ENCODE data around the gene PPT2. TPM values are rescaled to one million over a fixed set of nuclear protein-coding genes. Genes with fewer than 3 reads are reported as not detected.

PPT2 gene
- total and polyA plus RNA-seq, 8 donors, result 8.9 to 32.5 (median 27.6) TPM

GRCh38 chr6:32194825-32195651 lies 41.1 kb downstream of the PPT2 start:
- Histone ChIP-seq H3K27ac (peak overlapping the region; percentile 93 to 100), H3K4me3 (peak overlapping the region; percentile 28 to 66), H3K36me3 (no peaks in the 10 kb centered on the region), H3K27me3 (no peaks in the 10 kb centered on the region), H3K9me3 (no peaks in the 10 kb centered on the region), H3K4me1 (peaks cover 26 to 70% of the 10 kb centered on the region in 2 donors)
- TF ChIP-seq CTCF (IDR thresholded peaks at IDR 0.05), result no peak
- ATAC-seq, result peak; percentile 7
- intact Hi-C loops (cut with DNase I), result no loop called here
- peak in 2 of 4 donors; percentile 42 to 57 for DNase-seq

- intact Hi-C loops (cut with DNase I), result no loop called here
- peak; percentile 23 to 84 for TF ChIP-seq CTCF (IDR thresholded peaks at IDR 0.05)
- Histone ChIP-seq H3K27me3 (no peaks in the 10 kb centered on the region), H3K4me3 (peak overlapping the region; percentile 66 to 82), H3K4me1 (peaks cover 26 to 66% of the 10 kb centered on the region in 2 donors), H3K9me3 (no peaks in the 10 kb centered on the region), H3K36me3 (no peaks in the 10 kb centered on the region), H3K27ac (peak overlapping the region; percentile 100)
- DNase-seq (peak; percentile 100), ATAC-seq (peak; percentile 92)
These were observed 41.6 kb downstream of the PPT2 start for GRCh38 chr6:32195652-32195901.

GRCh38 chr6:32195902-32196681 lies 42.2 kb downstream of the PPT2 start:
- intact Hi-C loops (cut with DNase I), result no loop called here
- DNase-seq (peak; percentile 91 to 96 (median 92)), ATAC-seq (peak; percentile 38)
- Histone ChIP-seq H3K36me3 (no peaks in the 10 kb centered on the region), H3K4me1 (peaks cover 26 to 61% of the 10 kb centered on the region in 2 donors), H3K9me3 (no peaks in the 10 kb centered on the region), H3K27me3 (peaks cover 0 to 5% of the 10 kb centered on the region in 2 donors), H3K4me3 (peak overlapping the region; percentile 66 to 82), H3K27ac (peak overlapping the region; percentile 100)
- peak in 1 of 2 donors; percentile 1 for TF ChIP-seq CTCF (IDR thresholded peaks at IDR 0.05)

- TF ChIP-seq CTCF (IDR thresholded peaks at IDR 0.05), result no peak
- no peak for ATAC-seq
- intact Hi-C loops (cut with DNase I), result no loop called here
- Histone ChIP-seq H3K27ac (peak overlapping the region; percentile 100), H3K27me3 (peaks cover 0 to 13% of the 10 kb centered on the region in 2 donors), H3K4me3 (peak overlapping the region; percentile 66 to 82), H3K36me3 (peaks cover 0 to 1% of the 10 kb centered on the region in 2 donors), H3K4me1 (peaks cover 26 to 54% of the 10 kb centered on the region in 2 donors), H3K9me3 (no peaks in the 10 kb centered on the region)
- no peak for DNase-seq
These were observed 43.0 kb downstream of the PPT2 start for GRCh38 chr6:32196682-32197616.

Measured in left lung (tissue), 10 donors.